Measurements from ENCODE around the gene NYNRIN. TPM values are rescaled to one million over a fixed set of nuclear protein-coding genes. Genes with fewer than 3 reads are reported as not detected.

The NYNRIN gene
- polyA plus RNA-seq, 4 donors = 47.9 to 53.0 (median 49.6) TPM

DNA sequence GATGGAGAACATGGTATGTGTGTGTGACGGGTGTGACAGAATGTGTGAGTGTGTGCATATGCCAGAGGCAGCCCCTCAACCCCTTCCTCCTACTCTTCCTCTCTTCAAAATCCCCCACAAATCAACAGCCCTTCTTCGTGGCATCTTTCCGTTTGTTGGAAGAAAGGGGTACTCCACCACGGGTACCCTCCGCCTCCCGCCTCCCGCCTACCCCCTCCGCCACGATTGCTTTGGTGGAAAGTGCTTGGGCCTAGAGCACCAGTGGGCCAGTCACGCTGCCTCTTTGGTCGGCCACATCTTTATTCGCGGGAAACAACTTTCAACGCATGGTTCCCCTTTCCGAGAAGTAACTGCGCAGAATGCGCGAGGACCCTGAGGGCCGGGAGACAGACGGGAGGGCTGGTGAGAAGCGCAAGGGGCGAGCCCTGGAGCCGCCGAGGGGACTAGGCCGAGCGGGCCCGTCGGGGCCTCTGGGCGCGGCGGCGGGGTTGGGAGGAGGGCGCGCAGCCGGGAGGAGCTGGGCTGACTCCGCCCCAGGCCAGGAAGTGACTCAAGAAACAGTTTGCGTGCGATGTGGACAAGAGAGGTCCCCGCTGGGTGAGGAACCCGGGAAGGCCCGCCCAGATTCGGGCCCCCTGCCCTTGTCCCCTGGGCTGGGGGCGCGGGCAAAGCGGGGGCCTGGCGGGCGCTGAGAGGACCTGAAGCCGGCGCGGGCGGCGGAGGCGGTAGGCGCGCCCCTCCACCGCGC lies 30.8 kb downstream of the NYNRIN start, which contains the start of the genes CBLN3 and KHNYN:
CBLN3 (minus strand) TSS at position 274 of the 748 bp plus-strand sequence. CDS start 614 bp downstream, outside the sequence.
KHNYN (plus strand) TSS at position 560 of the 748 bp plus-strand sequence. CDS start 777 bp downstream, outside the sequence.
- DNase-seq (ENCODE audit: low read depth in 4 of 4, low spot score in 2 of 4) = peak; percentile 52 to 84 (median 80)

DNA sequence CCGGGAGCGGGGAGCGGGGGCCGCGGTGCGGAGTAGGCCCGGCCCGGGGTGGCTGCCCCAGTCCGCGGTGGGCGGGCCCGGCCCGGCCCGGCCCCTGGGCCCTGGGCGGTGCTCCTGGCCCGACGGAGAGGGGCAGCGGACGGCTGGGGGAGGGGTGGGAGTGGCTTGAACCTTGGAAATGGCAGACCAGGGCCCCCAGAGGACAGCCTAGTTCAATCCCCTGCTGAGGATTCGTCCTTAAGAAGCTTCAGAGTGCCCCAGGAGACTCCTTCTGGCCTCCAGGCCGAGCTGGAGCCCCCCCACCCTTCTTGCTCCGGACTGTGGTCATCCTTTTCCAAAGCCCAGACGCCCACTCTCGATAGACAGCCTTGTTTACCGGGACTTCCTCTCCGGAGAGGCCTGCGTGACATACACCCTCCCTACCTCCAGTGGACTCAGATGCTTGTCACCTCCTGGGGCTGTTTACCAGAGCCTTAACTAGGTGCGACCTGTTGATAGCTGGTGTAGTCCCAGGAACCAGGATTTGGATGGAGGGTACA lies 31.4 kb downstream of the NYNRIN start:
- peak in 2 of 4 donors; percentile 39 to 46 for DNase-seq (ENCODE audit: low read depth in 4 of 4, low spot score in 2 of 4)

DNA sequence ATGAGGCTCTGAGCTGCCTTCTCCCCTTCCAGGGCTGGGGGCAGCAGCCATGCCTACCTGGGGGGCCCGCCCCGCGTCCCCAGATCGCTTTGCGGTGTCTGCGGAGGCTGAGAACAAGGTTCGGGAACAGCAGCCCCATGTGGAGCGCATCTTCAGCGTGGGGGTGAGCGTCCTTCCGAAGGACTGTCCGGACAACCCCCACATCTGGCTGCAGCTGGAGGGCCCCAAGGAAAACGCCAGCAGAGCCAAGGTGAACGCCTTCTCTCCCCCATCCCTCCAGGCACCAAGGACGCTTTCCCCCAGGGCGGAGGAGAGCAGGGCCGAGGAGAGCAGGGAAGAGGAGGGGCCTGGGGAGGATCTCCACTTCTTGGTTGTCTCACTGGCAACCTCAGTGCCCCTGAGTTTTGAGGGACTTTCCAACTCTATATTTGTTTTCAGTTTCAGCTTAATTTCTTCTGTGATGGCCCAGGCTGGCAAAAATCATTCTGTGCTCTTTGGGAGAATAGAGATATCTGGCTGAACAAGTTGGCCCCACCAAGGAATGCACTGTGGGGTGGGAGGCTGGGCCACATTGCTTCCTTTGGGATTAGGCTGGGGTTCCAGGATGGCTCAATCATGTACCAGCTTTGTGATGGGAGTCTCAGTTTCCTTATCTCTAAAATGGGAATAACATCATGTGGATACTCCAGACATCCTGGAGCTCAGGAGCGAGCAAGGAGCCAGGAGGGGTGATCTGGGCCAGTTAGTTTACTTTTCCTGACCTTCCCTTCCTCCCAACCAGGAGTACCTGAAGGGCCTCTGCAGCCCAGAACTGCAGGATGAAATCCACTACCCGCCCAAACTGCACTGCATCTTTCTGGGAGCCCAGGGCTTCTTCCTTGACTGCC lies 32.1 kb downstream of the NYNRIN start:
- no peak for DNase-seq (ENCODE audit: low read depth in 4 of 4, low spot score in 2 of 4)

DNA sequence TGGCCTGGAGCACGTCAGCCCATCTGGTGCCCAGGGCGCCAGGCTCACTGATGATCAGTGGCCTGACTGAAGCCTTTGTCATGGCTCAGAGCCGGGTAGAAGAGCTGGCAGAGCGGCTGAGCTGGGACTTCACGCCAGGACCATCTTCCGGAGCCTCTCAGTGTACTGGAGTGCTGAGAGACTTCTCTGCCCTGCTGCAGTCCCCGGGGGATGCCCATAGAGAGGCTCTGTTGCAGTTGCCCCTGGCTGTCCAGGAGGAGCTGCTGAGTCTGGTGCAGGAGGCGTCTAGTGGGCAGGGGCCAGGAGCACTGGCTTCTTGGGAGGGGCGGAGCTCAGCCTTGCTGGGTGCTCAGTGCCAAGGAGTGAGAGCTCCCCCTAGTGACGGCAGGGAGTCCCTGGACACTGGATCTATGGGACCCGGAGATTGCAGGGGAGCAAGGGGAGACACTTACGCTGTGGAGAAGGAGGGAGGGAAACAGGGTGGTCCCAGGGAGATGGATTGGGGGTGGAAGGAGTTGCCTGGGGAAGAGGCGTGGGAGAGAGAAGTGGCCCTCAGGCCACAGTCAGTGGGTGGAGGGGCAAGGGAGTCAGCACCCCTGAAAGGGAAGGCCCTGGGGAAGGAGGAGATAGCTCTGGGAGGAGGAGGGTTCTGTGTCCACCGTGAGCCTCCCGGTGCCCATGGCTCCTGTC lies 32.9 kb downstream of the NYNRIN start:
- DNase-seq (ENCODE audit: low read depth in 4 of 4, low spot score in 2 of 4) = peak in 2 of 4 donors; percentile 66 to 78

DNA sequence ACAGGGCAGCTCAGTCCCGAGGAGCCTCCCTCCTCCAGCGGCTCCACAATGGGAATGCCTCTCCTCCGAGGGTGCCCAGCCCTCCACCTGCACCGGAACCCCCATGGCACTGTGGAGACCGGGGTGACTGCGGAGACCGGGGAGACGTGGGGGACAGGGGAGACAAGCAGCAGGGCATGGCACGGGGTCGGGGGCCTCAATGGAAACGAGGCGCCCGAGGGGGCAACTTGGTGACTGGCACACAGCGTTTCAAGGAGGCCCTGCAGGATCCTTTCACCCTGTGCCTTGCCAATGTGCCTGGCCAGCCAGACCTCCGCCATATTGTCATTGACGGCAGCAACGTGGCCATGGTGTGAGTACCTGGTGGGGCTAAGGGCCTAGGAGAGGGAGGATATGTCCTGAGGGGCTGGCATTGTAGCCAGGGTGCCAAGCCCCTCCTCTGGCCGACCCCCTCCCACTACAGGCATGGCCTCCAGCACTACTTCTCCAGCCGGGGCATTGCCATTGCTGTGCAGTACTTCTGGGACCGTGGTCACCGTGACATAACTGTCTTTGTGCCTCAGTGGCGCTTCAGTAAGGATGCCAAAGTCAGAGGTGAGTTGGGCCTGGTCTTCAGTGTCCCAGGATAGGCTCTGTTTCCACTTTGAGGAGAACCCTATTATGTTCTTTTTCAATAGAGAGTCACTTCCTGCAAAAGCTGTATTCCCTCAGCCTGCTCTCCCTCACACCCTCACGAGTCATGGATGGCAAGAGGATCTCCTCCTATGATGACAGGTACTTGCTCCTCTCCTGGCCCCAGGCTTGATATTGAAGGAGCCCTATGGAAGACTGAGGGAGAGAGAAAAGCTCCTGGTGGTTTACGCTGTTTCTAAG lies 33.7 kb downstream of the NYNRIN start:
- no peak for DNase-seq (ENCODE audit: low read depth in 4 of 4, low spot score in 2 of 4)

DNA sequence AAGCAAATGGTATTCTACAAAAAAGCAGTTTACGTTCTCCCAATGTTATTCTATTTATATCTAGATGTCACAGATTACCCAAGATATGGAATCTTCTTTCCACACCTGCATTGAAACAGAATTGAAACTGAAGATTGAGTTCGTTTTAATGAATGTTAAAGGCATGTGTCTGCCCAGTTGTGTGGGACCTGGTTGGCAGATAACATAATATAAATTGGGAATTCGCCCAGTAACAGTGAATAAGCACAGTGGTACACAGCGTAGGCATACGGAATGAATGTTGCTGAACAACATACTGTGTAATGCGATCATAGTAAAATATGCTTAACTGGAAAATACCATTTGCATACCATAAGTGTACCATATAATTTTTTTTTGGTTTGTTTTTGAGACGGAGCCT lies 35.2 kb downstream of the NYNRIN start:
- no peak for DNase-seq (ENCODE audit: low read depth in 4 of 4, low spot score in 2 of 4)

DNA sequence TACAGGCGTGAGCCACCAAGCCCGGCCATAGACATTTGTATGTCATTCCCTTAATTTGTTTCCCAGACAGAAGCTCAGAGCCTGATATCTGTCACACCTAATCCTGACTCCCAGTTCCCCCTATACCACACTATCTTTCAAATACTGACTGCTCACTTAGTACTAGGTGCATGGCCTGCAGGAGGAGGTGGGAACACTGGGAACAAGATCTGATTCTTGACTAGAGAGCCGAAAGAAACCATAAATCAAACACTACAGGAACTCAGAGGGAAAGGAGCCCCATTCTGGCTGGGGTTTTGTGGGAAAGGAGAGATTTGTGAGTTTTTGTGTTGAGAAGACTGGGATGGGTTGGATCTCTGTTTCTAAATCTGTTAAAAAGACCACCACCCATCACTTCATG lies 35.9 kb downstream of the NYNRIN start:
- DNase-seq (ENCODE audit: low read depth in 4 of 4, low spot score in 2 of 4) = no peak

DNA sequence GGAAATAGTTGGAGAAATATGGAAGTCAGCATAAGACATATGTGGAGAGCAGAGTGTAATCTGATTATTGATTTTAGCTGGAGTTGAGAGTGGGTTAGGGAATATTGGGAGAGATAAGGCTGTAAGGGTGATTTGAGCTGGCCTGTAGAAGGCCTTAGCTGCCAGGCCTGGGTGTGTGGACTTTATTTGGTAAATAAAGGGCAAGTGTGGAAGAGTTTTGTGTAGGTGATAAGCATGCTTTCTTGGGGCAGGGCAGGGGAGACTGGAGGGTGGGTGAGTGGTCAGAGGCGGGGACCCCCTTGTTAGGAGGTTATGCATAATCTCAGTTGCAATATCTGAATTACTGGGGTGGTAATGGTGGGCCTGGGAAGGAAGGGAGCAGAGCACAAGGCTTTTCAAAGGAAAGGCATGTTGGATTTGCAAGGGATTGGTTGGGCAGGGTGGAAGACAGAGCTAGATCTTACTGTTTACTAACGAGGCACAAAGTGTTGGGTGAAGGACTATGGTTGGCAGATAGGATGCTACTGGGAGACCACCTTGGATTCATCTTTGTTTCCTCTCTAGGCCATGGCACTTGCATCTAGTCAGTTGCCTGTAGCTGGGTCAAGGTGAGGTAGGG lies 36.5 kb downstream of the NYNRIN start:
- DNase-seq (ENCODE audit: low read depth in 4 of 4, low spot score in 2 of 4) = no peak

DNA sequence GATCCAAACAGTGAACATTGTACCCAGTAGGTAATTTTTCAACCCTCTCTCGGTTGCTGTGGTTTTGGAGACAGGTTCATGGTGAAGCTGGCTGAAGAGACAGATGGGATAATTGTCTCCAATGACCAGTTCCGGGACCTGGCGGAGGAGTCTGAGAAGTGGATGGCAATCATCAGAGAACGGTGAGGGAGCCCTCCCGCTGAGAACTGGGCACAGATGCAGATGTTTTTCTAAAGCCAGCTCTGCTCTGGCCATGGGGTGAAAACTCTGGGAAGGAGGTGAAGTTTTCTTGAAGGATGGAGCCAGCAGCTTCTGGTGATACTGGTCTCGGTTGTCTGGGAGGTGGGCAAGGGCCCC lies 37.2 kb downstream of the NYNRIN start:
- no peak for DNase-seq (ENCODE audit: low read depth in 4 of 4, low spot score in 2 of 4)

DNA sequence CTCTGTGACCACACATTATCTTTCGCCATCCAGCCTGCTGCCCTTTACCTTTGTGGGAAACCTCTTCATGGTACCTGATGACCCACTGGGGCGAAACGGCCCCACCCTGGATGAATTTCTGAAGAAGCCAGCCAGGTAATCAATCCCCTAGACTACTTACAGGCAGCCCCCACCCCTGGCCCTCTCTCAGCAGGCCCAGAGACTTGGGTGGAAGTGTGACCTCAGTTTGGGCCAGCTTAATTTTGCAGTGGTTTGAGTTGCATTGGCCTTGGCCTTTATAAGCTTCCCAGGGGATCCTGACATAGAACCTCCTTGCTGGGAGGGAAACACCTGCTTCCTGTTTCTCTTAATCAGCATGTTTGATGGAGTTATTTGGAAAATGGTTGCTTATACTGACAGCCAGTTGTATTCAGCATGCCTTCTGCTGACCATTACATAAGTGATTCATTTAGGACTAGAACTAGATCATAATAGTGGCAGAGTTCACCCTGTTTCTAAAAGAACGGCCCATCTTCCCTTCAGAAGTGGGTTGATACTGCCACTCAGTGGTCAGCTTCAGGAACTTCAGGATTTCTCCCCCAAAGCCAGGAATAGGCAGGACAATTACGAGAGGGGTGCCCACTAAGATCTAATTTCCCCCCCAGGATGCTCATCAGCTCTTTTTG lies 37.7 kb downstream of the NYNRIN start:
- peak in 1 of 4 donors; percentile 63 for DNase-seq (ENCODE audit: low read depth in 4 of 4, low spot score in 2 of 4)

DNA sequence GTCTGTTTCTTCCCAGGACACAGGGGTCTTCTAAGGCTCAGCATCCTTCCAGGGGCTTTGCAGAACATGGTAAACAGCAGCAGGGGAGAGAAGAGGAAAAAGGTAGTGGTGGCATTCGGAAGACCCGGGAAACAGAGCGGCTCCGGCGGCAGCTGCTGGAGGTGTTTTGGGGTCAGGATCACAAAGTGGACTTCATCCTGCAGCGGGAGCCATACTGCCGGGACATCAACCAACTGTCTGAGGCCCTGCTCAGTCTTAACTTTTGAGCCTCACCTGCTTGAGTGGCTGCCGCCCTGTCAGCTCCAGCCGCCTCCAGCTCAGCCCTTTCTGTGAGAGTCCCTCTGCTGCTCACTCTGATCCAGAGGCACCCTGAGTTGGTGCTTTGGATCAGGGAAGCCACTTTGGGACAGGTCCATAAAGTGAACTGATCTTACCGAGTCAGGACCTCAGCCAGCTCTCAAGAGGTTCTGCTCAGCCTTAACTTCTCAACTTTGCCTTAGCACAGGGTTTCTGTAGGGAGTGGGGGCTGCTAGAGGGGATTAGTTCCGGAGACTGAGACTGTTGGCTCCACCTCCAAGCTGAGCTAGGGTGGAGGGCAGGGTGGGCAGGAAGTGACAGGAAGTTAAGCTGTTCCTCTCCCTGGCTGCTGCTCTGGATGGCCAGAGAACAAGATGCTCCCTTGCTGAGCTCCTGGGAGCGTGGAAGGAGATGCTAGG lies 38.4 kb downstream of the NYNRIN start:
- DNase-seq (ENCODE audit: low read depth in 4 of 4, low spot score in 2 of 4) = no peak

DNA sequence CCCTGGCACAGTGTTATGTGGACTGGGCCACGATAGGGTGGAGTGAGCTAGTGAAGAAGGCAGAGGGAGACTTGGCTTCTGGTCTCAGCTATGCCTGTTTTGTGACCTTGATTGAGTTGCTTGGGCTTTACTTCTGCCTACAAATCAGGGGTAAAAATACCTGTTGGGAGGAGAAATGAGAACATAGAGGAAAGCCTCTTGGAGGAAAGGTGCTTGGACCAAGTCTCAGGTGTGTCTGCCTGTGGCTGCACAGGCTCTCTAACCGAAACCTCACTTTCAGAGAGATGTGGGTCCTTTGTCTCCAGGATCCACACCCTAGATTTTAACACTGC lies 38.9 kb downstream of the NYNRIN start:
- no peak for DNase-seq (ENCODE audit: low read depth in 4 of 4, low spot score in 2 of 4)

DNA sequence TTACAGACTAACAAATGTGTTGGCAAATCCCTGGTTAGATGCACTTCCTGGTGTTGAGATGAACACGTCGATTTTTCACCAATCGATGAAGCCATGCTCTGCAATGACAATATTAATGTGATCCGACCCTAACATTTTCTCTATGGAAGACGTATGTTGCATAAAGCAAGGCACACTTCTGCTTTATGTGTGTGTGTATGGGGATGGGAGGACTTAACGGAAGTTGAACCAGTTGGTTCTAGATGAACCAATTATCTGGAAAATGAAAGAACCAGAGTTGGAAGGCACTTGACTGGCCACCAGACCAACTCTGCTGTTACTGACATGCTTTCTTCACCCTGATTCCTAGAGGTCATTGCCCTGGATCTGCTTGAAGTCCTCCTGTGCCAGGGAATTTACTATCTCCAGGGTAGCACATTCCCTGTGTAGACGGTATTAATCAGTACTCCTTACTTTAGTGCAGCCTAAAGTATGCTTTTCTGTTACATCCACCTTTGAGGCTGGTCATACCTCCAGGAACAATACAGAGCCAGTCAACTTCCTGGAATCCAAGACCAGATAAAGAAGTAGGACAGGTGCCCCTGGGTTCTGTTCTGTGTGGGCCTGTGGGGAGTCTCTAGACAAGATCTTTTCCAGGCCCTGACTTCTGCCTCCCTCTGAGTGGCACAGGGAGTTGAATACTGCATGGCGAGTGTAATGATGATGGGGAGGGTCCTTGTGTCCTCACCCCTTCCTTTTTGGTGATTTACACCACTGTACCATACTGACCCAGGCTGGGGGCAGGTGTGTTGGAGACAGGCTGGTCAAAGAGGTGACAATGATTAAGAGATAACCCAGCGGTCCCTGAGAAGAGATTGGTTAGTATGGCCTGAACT lies 39.7 kb downstream of the NYNRIN start:
- DNase-seq (ENCODE audit: low read depth in 4 of 4, low spot score in 2 of 4) = no peak

DNA sequence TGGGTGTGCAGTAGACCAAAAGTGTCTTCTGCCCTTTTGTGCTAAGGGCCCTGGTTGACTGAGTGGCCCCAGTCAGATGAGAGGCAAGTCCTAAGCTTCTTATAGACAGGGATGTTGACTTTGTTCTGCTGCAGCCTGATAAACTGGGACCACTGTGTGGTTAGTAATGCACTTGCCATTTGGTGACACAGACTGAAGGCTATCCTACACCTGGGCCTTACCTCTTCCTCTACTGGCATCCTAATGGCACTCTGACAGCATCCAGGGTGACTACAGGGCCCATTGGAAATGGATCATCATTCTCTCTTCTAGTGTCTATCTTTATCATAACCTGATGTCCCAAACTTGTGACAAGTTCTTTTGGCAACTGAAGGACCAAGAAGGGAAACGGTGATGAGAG lies 40.5 kb downstream of the NYNRIN start:
- no peak for DNase-seq (ENCODE audit: low read depth in 4 of 4, low spot score in 2 of 4)

DNA sequence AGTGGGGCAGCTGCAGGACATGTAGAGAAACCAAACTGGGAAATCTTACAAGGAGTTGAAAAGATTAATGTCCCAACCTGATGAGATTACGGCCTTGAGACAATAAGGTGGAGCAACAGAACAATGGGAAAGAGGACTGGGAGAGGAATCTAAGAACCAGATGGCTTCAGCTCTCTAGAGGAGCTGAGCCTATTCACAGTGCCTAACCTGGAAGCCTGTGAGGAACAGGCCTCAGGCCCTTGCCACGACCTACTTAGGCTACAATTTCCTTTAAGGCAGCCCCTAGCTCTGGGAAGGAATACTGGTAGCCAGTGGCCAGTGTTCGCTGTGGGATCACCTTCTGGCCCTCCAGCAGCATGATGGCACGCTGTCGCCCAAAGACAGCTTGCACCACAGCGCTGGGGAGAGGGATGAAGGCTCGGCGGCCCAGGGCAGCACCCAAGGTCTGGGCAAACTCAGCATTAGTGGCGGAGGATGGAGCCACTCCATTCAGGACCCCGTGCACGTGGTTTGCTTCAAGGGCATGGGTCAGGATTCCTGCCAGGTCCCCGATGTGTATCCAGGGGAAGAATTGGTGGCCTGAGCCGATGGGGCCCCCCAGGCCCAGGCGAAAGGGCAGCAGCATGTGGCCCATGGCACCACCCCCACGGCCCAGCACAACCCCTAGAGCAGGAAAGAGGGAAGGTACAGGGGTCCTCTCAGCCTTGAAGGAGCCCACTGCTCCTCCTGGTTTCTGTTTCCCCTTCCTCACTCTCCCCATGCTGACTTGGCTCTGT lies 41.2 kb downstream of the NYNRIN start:
- no peak for DNase-seq (ENCODE audit: low read depth in 4 of 4, low spot score in 2 of 4)

DNA sequence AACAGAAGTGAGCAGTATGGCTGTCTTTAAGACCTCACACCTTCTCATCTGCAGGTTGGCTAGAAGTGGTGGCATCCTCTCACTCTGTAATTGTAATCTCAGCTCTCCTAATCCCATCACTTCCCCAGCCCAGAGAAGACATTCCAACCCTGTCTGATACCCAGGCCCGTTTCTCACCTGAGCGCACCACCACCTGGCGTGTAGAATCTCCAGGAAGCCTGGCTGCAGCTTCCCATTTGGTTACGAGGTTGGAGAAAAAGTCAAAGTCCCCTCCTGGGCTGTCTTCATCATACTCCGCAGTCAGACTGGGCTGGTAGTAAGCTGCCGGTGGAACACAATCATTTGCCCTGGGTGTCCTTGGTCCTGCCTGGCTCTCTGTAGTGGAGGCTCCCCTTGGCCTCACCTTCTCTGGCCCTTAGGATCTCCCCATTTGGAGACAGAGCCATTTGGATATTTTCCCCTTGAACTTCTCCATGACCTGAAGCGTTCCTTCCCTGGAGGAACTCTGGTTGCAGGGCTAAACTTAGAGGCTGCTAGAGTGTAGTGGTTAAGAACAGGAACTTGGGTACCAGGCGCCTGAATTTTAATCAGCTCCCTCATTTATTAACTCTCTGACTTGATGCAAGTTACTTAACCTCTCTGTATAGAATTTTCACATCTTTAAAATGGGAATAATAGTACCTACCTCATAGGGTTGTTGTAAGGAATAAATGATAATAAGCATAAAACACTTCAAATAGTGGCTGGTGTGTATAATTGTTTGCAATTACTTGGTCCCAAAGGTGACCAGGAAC lies 42.0 kb downstream of the NYNRIN start:
- no peak for DNase-seq (ENCODE audit: low read depth in 4 of 4, low spot score in 2 of 4)

Data from left renal cortex interstitium (tissue), 4 donors.